ENCODE results near the gene NSUN3.

GRCh38 chr3:94076055-94076454 is 13.2 kb downstream of the NSUN3 start:
- TF ChIP-seq CTCF (IDR thresholded peaks at IDR 0.05) (no peak), POLR2A (IDR thresholded peaks at IDR 0.05) (no peak), EP300 (IDR thresholded peaks at IDR 0.05) (no peak)
